Measurements from ENCODE around the gene B4GALT4. TPM values are rescaled to one million over a fixed set of nuclear protein-coding genes. Genes with fewer than 3 reads are reported as not detected.
"Not testable (repeated sequence)": the region's sequence is repeated elsewhere in the genome, so short reads cannot be mapped to it uniquely, and the experiment has no call there.

The B4GALT4 gene
- total RNA-seq (10 to 100 TPM; 11.9 to 20.1 (median 15.2) TPM), polyA plus RNA-seq (10.3 TPM)
- long read RNA-seq, donor 1, transcript B4GALT4-202 (8 exons, 2,459 nt): major isoform, 10 of 25 reads
- long read RNA-seq, donor 1, partial matches to known transcripts: 2 of 25 reads
- long read RNA-seq, donor 1, other reads (novel, unspliced or antisense): 8 of 25 reads
- long read RNA-seq, donor 2, transcript B4GALT4-202 (8 exons, 2,459 nt): major isoform, 6 of 16 reads
- long read RNA-seq, donor 2, partial matches to known transcripts: 0 of 16 reads
- long read RNA-seq, donor 2, other reads (novel, unspliced or antisense): 7 of 16 reads
- long read RNA-seq, donor 3, transcript B4GALT4-201 (9 exons, 2,385 nt): minor isoform, 22 of 105 reads
- long read RNA-seq, donor 3, transcript B4GALT4-202 (8 exons, 2,459 nt): major isoform, 34 of 105 reads
- long read RNA-seq, donor 3, transcript B4GALT4-216 (8 exons, 2,494 nt): minor isoform, 6 of 105 reads
- long read RNA-seq, donor 3, partial matches to known transcripts: 8 of 105 reads
- long read RNA-seq, donor 3, other reads (novel, unspliced or antisense): 35 of 105 reads
- long read RNA-seq, donor 4, transcript B4GALT4-202 (8 exons, 2,459 nt): major isoform, 5 of 17 reads
- long read RNA-seq, donor 4, partial matches to known transcripts: 0 of 17 reads
- long read RNA-seq, donor 4, other reads (novel, unspliced or antisense): 9 of 17 reads

GRCh38 chr3:119240591-119241434 lies at the start of gene B4GALT4:
TSS of gene B4GALT4 (minus strand) at chr3:119240878. CDS start at chr3:119230099, 10,779 bp downstream.
- H3K27me3 ChIP-seq (ENCODE audit: control insufficient read depth, insufficient read depth): no peaks in the 10 kb centered on the region
- H3K27ac ChIP-seq (ENCODE audit: low read length): peak within 1 kb of the TSS; percentile 91
- H3K4me3 ChIP-seq (ENCODE audit: low read length): peak within 1 kb of the TSS; percentile 84
- 2% methylated on average over 70 of the region's 70 CpGs for WGBS
- H3K9me3 ChIP-seq (ENCODE audit: control insufficient read depth, low read length): no peaks in the 10 kb centered on the region
- DNase-seq (peak; percentile 90 to 96 (median 95)), ATAC-seq (peak; percentile 97)
- H3K4me1 ChIP-seq (ENCODE audit: control insufficient read depth, insufficient read depth, low read length): peaks cover 2% of the 10 kb centered on the region
- intact Hi-C loops (cut with DNase I): loop anchor here in 1 of 4 donors (10.0 kb wide), 1 partner anchor 96 kb away; the partner anchor contains the start of gene TEX55

- no peaks in the 10 kb centered on the region for H3K27me3 ChIP-seq (ENCODE audit: control insufficient read depth, insufficient read depth)
- peaks cover 2% of the 10 kb centered on the region for H3K4me1 ChIP-seq (ENCODE audit: control insufficient read depth, insufficient read depth, low read length)
- H3K4me3 ChIP-seq (ENCODE audit: low read length): no peak overlapping the region
- DNase-seq (no peak), ATAC-seq (no peak)
- no peaks in the 10 kb centered on the region for H3K9me3 ChIP-seq (ENCODE audit: control insufficient read depth, low read length)
- intact Hi-C loops (cut with DNase I): no loop called here
- no peak overlapping the region for H3K27ac ChIP-seq (ENCODE audit: low read length)
- WGBS: 96% methylated on average over 2 of the region's 2 CpGs
Measured at GRCh38 chr3:119289404-119289770, 48.7 kb upstream of the B4GALT4 start.

- no peaks in the 10 kb centered on the region for H3K9me3 ChIP-seq (ENCODE audit: control insufficient read depth, low read length)
- H3K4me3 ChIP-seq (ENCODE audit: low read length): no peak overlapping the region
- intact Hi-C loops (cut with DNase I): no loop called here
- 96% methylated on average over 3 of the region's 3 CpGs for WGBS
- H3K4me1 ChIP-seq (ENCODE audit: control insufficient read depth, insufficient read depth, low read length): peaks cover 2% of the 10 kb centered on the region
- H3K27me3 ChIP-seq (ENCODE audit: control insufficient read depth, insufficient read depth): no peaks in the 10 kb centered on the region
- ATAC-seq (no peak), DNase-seq (no peak)
- H3K27ac ChIP-seq (ENCODE audit: low read length): no peak overlapping the region
Measured at GRCh38 chr3:119288669-119289403, 48.2 kb upstream of the B4GALT4 start.

- H3K27ac ChIP-seq (ENCODE audit: low read length): peak overlapping the region; percentile 94
- ATAC-seq: peak; percentile 39 to 40
- H3K9me3 ChIP-seq (ENCODE audit: control insufficient read depth, low read length): no peaks in the 10 kb centered on the region
- no peak for DNase-seq
- intact Hi-C loops (cut with DNase I): loop anchor here in 1 of 4 donors (10.0 kb wide), 2 partner anchors 185 to 405 kb away; partner anchors contain the start of genes POGLUT1 and TMEM39A
- no peak overlapping the region for H3K4me3 ChIP-seq (ENCODE audit: low read length)
- 51% methylated on average over 5 of the region's 5 CpGs for WGBS
- H3K4me1 ChIP-seq (ENCODE audit: control insufficient read depth, insufficient read depth, low read length): peaks cover 4% of the 10 kb centered on the region
- no peaks in the 10 kb centered on the region for H3K27me3 ChIP-seq (ENCODE audit: control insufficient read depth, insufficient read depth)
Measured at GRCh38 chr3:119279584-119280243, 39.0 kb upstream of the B4GALT4 start.

- intact Hi-C loops (cut with DNase I): loop anchor here in 1 of 4 donors (10.0 kb wide), 2 partner anchors 186 to 406 kb away; partner anchors contain the start of genes POGLUT1 and TMEM39A
- peak; percentile 68 to 86 (median 83) for DNase-seq
- peak; percentile 91 to 96 for ATAC-seq
Measured at GRCh38 chr3:119279101-119279554, 38.5 kb upstream of the B4GALT4 start.

GRCh38 chr3:119276680-119277079 lies 36.0 kb upstream of the B4GALT4 start:
- Histone ChIP-seq H3K27me3 (ENCODE audit: control insufficient read depth, insufficient read depth) (no peaks in the 10 kb centered on the region), H3K27ac (ENCODE audit: low read length) (no peak overlapping the region), H3K4me1 (ENCODE audit: control insufficient read depth, insufficient read depth, low read length) (peaks cover 4% of the 10 kb centered on the region), H3K4me3 (ENCODE audit: low read length) (no peak overlapping the region), H3K9me3 (ENCODE audit: control insufficient read depth, low read length) (no peaks in the 10 kb centered on the region)
- DNase-seq (no peak), ATAC-seq (no peak)
- 67% methylated on average over 5 of the region's 5 CpGs for WGBS
- intact Hi-C loops (cut with DNase I): loop anchor here in 1 of 4 donors (10.0 kb wide), 2 partner anchors 188 to 408 kb away; partner anchors contain the start of genes POGLUT1 and TMEM39A

More at GRCh38 chr3:119279101-119279554, 38.5 kb upstream of the B4GALT4 start:
- no peaks in the 10 kb centered on the region for H3K27me3 ChIP-seq (ENCODE audit: control insufficient read depth, insufficient read depth)
- H3K9me3 ChIP-seq (ENCODE audit: control insufficient read depth, low read length): no peaks in the 10 kb centered on the region
- WGBS: 33% methylated on average over 6 of the region's 6 CpGs
- H3K4me1 ChIP-seq (ENCODE audit: control insufficient read depth, insufficient read depth, low read length): peaks cover 4% of the 10 kb centered on the region
- no peak overlapping the region for H3K4me3 ChIP-seq (ENCODE audit: low read length)
- H3K27ac ChIP-seq (ENCODE audit: low read length): peak overlapping the region; percentile 94

GRCh38 chr3:119270212-119270611 lies 29.5 kb upstream of the B4GALT4 start:
- H3K27ac ChIP-seq (ENCODE audit: low read length); H3K4me1 ChIP-seq (ENCODE audit: control insufficient read depth, insufficient read depth, low read length); ATAC-seq; DNase-seq; H3K9me3 ChIP-seq (ENCODE audit: control insufficient read depth, low read length); H3K4me3 ChIP-seq (ENCODE audit: low read length); H3K27me3 ChIP-seq (ENCODE audit: control insufficient read depth, insufficient read depth): not testable (repeated sequence)
- intact Hi-C loops (cut with DNase I): loop anchor here in 1 of 4 donors (10.0 kb wide), 2 partner anchors 195 to 415 kb away; partner anchors contain the start of genes POGLUT1 and TMEM39A
- 87% methylated on average over 2 of the region's 2 CpGs for WGBS

GRCh38 chr3:119261055-119261454 lies 20.4 kb upstream of the B4GALT4 start:
- Histone ChIP-seq H3K27me3 (ENCODE audit: control insufficient read depth, insufficient read depth) (no peaks in the 10 kb centered on the region), H3K4me1 (ENCODE audit: control insufficient read depth, insufficient read depth, low read length) (no peaks in the 10 kb centered on the region), H3K4me3 (ENCODE audit: low read length) (no peak overlapping the region), H3K27ac (ENCODE audit: low read length) (no peak overlapping the region), H3K9me3 (ENCODE audit: control insufficient read depth, low read length) (no peaks in the 10 kb centered on the region)
- intact Hi-C loops (cut with DNase I): no loop called here
- ATAC-seq: no peak
- no peak for DNase-seq
- WGBS: 79% methylated on average over 6 of the region's 6 CpGs

- Histone ChIP-seq H3K9me3 (ENCODE audit: control insufficient read depth, low read length) (no peaks in the 10 kb centered on the region), H3K27ac (ENCODE audit: low read length) (no peak overlapping the region), H3K4me3 (ENCODE audit: low read length) (no peak overlapping the region), H3K27me3 (ENCODE audit: control insufficient read depth, insufficient read depth) (no peaks in the 10 kb centered on the region), H3K4me1 (ENCODE audit: control insufficient read depth, insufficient read depth, low read length) (no peaks in the 10 kb centered on the region)
- DNase-seq (no peak), ATAC-seq (no peak)
- intact Hi-C loops (cut with DNase I): no loop called here
- 94% methylated on average over 4 of the region's 4 CpGs for WGBS
Measured at GRCh38 chr3:119259821-119260220, 19.1 kb upstream of the B4GALT4 start.
